ENCODE measurements around the gene PWWP2B. TPM values are rescaled to one million over a fixed set of nuclear protein-coding genes. Genes with fewer than 3 reads are reported as not detected.

Gene PWWP2B
- total RNA-seq, 1 donor from 2014 or later, result 25.2 TPM

GRCh38 chr10:132462463-132463332 lies 65.7 kb downstream of the PWWP2B start:
- DNase-seq (peak; percentile 46), ATAC-seq (no peak)
- intact Hi-C loops (cut with DNase I), result loop anchor here (5.0 kb wide), 1 partner anchor 175 kb away; no protein-coding TSS in a partner anchor
- no peaks in the 10 kb centered on the region for H3K36me3 ChIP-seq
- H3K4me1 ChIP-seq, result peaks cover 29% of the 10 kb centered on the region
- no peaks in the 10 kb centered on the region for H3K9me3 ChIP-seq
- H3K27ac ChIP-seq, result no peak overlapping the region
- no peak overlapping the region for H3K4me3 ChIP-seq
- peaks cover 7% of the 10 kb centered on the region for H3K27me3 ChIP-seq (ENCODE audit: low read depth)
- TF ChIP-seq CTCF (IDR thresholded peaks at IDR 0.05), result no peak

- intact Hi-C loops (cut with DNase I), result loop anchor here (5.0 kb wide), 1 partner anchor 174 kb away; no protein-coding TSS in a partner anchor
- Histone ChIP-seq H3K36me3 (no peaks in the 10 kb centered on the region), H3K4me3 (no peak overlapping the region), H3K4me1 (peaks cover 29% of the 10 kb centered on the region), H3K27me3 (ENCODE audit: low read depth) (no peaks in the 10 kb centered on the region), H3K27ac (peak overlapping the region; percentile 80), H3K9me3 (no peaks in the 10 kb centered on the region)
- no peak for ATAC-seq
- no peak for DNase-seq
- TF ChIP-seq CTCF (IDR thresholded peaks at IDR 0.05), result peak; percentile 16
Measured at GRCh38 chr10:132463333-132464255, 66.6 kb downstream of the PWWP2B start.

GRCh38 chr10:132464256-132465192 lies 67.5 kb downstream of the PWWP2B start:
- intact Hi-C loops (cut with DNase I), result loop anchor here (5.0 kb wide), 1 partner anchor 173 kb away; no protein-coding TSS in a partner anchor
- DNase-seq (peak; percentile 68), ATAC-seq (peak; percentile 31 to 41)
- H3K4me1 ChIP-seq, result peaks cover 34% of the 10 kb centered on the region
- H3K27ac ChIP-seq, result peak overlapping the region; percentile 80
- no peaks in the 10 kb centered on the region for H3K36me3 ChIP-seq
- no peak overlapping the region for H3K4me3 ChIP-seq
- H3K27me3 ChIP-seq (ENCODE audit: low read depth), result no peaks in the 10 kb centered on the region
- no peaks in the 10 kb centered on the region for H3K9me3 ChIP-seq
- TF ChIP-seq CTCF (IDR thresholded peaks at IDR 0.05), result no peak

GRCh38 chr10:132465193-132465888 lies 68.3 kb downstream of the PWWP2B start:
- no peak for ATAC-seq
- no peaks in the 10 kb centered on the region for H3K27me3 ChIP-seq (ENCODE audit: low read depth)
- DNase-seq, result peak; percentile 42
- H3K36me3 ChIP-seq, result no peaks in the 10 kb centered on the region
- no peaks in the 10 kb centered on the region for H3K9me3 ChIP-seq
- no peak overlapping the region for H3K4me3 ChIP-seq
- TF ChIP-seq CTCF (IDR thresholded peaks at IDR 0.05), result no peak
- H3K4me1 ChIP-seq, result peaks cover 39% of the 10 kb centered on the region
- H3K27ac ChIP-seq, result peak overlapping the region; percentile 80
- intact Hi-C loops (cut with DNase I), result no loop called here
